GM10248 (cell line): Measurements from ENCODE around the gene PATL2.

Experiments used
- CTCF ChIA-PET: fragments of 300-600 bp; sonication (Branson Sonifier 250); formaldehyde crosslinking; extraction: SDS; loops from one replicate; lab custom pipeline; 2021; ENCODE audit warnings: antibody characterized with exemption; lab: Yijun Ruan, JAX
- POLR2A ChIA-PET: fragments of 350-650 bp; sonication (Branson Sonifier 250); formaldehyde crosslinking; extraction: SDS; loops from one replicate; lab custom pipeline; 2020; ENCODE audit warnings: antibody characterized with exemption; lab: Yijun Ruan, JAX
- DNase-seq: peaks from one replicate; pipeline ENCODE4 v3.0.0; 2012; ENCODE audit errors: extremely low spot score
- CTCF ChIP-seq: IDR thresholded peaks from 2 replicates; pipeline ENCODE4 v1.5.1; 2012; ENCODE audit warnings: mild to moderate bottlenecking, low read depth; ENCODE audit errors: extremely low read depth, missing control alignments, control extremely low read depth

Gene PATL2

GRCh38 chr15:44656913-44657312 is 54.2 kb downstream of the PATL2 start:
- no peak for TF ChIP-seq CTCF
- ChIA-PET POLR2A (no interaction called here), CTCF (interaction anchor here (0.8 to 2.1 kb wide), 8 partner anchors 8 to 82 kb away, joined by 3 to 9 read pairs (median 4); partner anchors contain the start of gene TRIM69)
- DNase-seq, result no peak

- no peak for TF ChIP-seq CTCF
- ChIA-PET CTCF (interaction anchor here (0.8 to 2.1 kb wide), 7 partner anchors 8 to 82 kb away, joined by 3 to 9 read pairs (median 4); partner anchors contain the start of gene TRIM69), POLR2A (no interaction called here)
- DNase-seq, result no peak
These were observed 54.8 kb downstream of the PATL2 start for GRCh38 chr15:44656298-44656697.

- no peak for DNase-seq
- TF ChIP-seq CTCF, result no peak
- POLR2A ChIA-PET, result no interaction called here
- CTCF ChIA-PET, result interaction anchor here (0.6 to 1.4 kb wide), 3 partner anchors 8 to 123 kb away, joined by 3 to 5 read pairs (median 3); partner anchors contain the start of gene SPG11
These were observed 56.3 kb downstream of the PATL2 start for GRCh38 chr15:44654858-44655257.

- no peak for TF ChIP-seq CTCF
- DNase-seq, result no peak
- POLR2A ChIA-PET, result interaction anchor here (0.6 kb wide), 1 partner anchor 274 kb away, joined by 7 read pairs; no protein-coding TSS in a partner anchor
- CTCF ChIA-PET, result interaction anchor here (1.1 to 2.4 kb wide), 5 partner anchors 9 to 101 kb away, joined by 3 to 9 read pairs (median 4); partner anchors contain the start of gene SPG11
These were observed 63.5 kb downstream of the PATL2 start for GRCh38 chr15:44647637-44648036.

GRCh38 chr15:44647036-44647435 is 64.1 kb downstream of the PATL2 start:
- no peak for TF ChIP-seq CTCF
- CTCF ChIA-PET, result interaction anchor here (1.1 to 2.4 kb wide), 4 partner anchors 10 to 101 kb away, joined by 3 to 9 read pairs (median 4); partner anchors contain the start of gene SPG11
- DNase-seq, result no peak
- POLR2A ChIA-PET, result interaction anchor here (0.6 kb wide), 1 partner anchor 275 kb away, joined by 7 read pairs; no protein-coding TSS in a partner anchor

- no peak for DNase-seq
- no peak for TF ChIP-seq CTCF
- CTCF ChIA-PET, result interaction anchor here (1.1 to 2.4 kb wide), 4 partner anchors 9 to 100 kb away, joined by 3 to 9 read pairs (median 4); partner anchors contain the start of gene SPG11
- POLR2A ChIA-PET, result no interaction called here
These were observed 64.7 kb downstream of the PATL2 start for GRCh38 chr15:44646460-44646859.
